ENCODE data around the gene GSDMA.

The GSDMA gene

GRCh38 chr17:40018211-40019121 is 55.7 kb downstream of the GSDMA start (continued):
- TF ChIP-seq BCL11A (tag by site-specific recombination; IDR thresholded peaks at IDR 0.05; ENCODE audit: low read depth) (no peak), ZFHX2 (tag by site-specific recombination; conservative IDR thresholded peaks at IDR 0.05) (peak; percentile 31; the same call in 1 of the 2 replicates), ZBTB26 (tag by site-specific recombination; optimal IDR thresholded peaks at IDR 0.05) (no peak)

GRCh38 chr17:40019140-40019991 is 56.6 kb downstream of the GSDMA start:
- CTCF ChIA-PET, result interaction anchor here (0.6 to 14.3 kb wide), 3 partner anchors 7 to 92 kb away, joined by 3 to 268 read pairs (median 8); no protein-coding TSS in a partner anchor
- POLR2A ChIA-PET, result interaction anchor here (0.6 to 1.2 kb wide), 2 partner anchors 67 to 345 kb away, joined by 3 read pairs; partner anchors contain the start of gene GJD3
- H3K36me3 ChIP-seq (ENCODE audit: control insufficient read depth in 2 of 2, insufficient read depth in 1 of 2, low read length in 2 of 2), result peaks cover 10 to 59% of the 10 kb centered on the region in 2 experiments; a peak in 2 of 3 replicates

GRCh38 chr17:40020146-40020545 is 57.3 kb downstream of the GSDMA start:
- POLR2A ChIA-PET, result no interaction called here
- CTCF ChIA-PET, result interaction anchor here (1.9 to 2.4 kb wide), 2 partner anchors 15 to 66 kb away, joined by 7 to 10 read pairs; no protein-coding TSS in a partner anchor
- Histone ChIP-seq H3K4me3 (ENCODE audit: low read depth, low read length) (no peak overlapping the region), H3K27ac (ENCODE audit: extremely low read depth, low read depth, low read length) (no peak overlapping the region), H3K9me3 (ENCODE audit: control insufficient read depth, insufficient read depth, low read depth, low read length) (no peaks in the 10 kb centered on the region), H3K4me1 (ENCODE audit: control insufficient read depth, insufficient read depth, low read length) (peaks cover 13% of the 10 kb centered on the region), H3K36me3 (ENCODE audit: control insufficient read depth in 2 of 2, insufficient read depth in 1 of 2, low read length in 2 of 2) (peaks cover 17 to 67% of the 10 kb centered on the region in 2 experiments; a peak in 2 of 3 replicates)
- no peak for TF ChIP-seq ZNF23 (tag by site-specific recombination; IDR thresholded peaks at IDR 0.05; ENCODE audit: borderline replicate concordance)
- no peak for TF ChIP-seq ZBTB17 (tag by site-specific recombination; IDR thresholded peaks at IDR 0.05)
- no peak for TF ChIP-seq ZFP69B (tag by site-specific recombination; IDR thresholded peaks at IDR 0.05)
- TF ChIP-seq ZNF610 (tag by site-specific recombination; IDR thresholded peaks at IDR 0.05; ENCODE audit: borderline replicate concordance), result no peak
- no peak for TF ChIP-seq ZNF670 (tag by site-specific recombination; IDR thresholded peaks at IDR 0.05; ENCODE audit: low read depth)
- no peak for TF ChIP-seq ZNF274 (IDR thresholded peaks at IDR 0.05; ENCODE audit: low read length)
- no peak for TF ChIP-seq ZNF274 (tag by site-specific recombination; IDR thresholded peaks at IDR 0.05; ENCODE audit: borderline replicate concordance)
- TF ChIP-seq ZNF37A (tag by site-specific recombination; IDR thresholded peaks at IDR 0.05), result no peak
- TF ChIP-seq HOXD13 (CRISPR knock-in tag; IDR thresholded peaks at IDR 0.05; ENCODE audit: borderline replicate concordance), result no peak
- no peak for TF ChIP-seq ZNF645 (tag by site-specific recombination; IDR thresholded peaks at IDR 0.05)
- TF ChIP-seq ZBTB6 (tag by site-specific recombination; IDR thresholded peaks at IDR 0.05), result no peak
- TF ChIP-seq TCF7L2 (IDR thresholded peaks at IDR 0.05; ENCODE audit: borderline replicate concordance, low read depth, low read length), result no peak
- TF ChIP-seq ZNF76 (tag by site-specific recombination; IDR thresholded peaks at IDR 0.05; ENCODE audit: borderline replicate concordance, low read depth), result no peak
- TF ChIP-seq ZNF596 (tag by site-specific recombination; IDR thresholded peaks at IDR 0.05), result no peak
- no peak for TF ChIP-seq ZBTB20 (tag by site-specific recombination; IDR thresholded peaks at IDR 0.05)
- TF ChIP-seq IKZF3 (tag by site-specific recombination; IDR thresholded peaks at IDR 0.05), result no peak

More at GRCh38 chr17:40019140-40019991, 56.6 kb downstream of the GSDMA start:
- no peaks in the 10 kb centered on the region for H3K9me3 ChIP-seq (ENCODE audit: control insufficient read depth, insufficient read depth, low read depth, low read length)
- no peak overlapping the region for H3K27ac ChIP-seq (ENCODE audit: extremely low read depth, low read depth, low read length)
- H3K4me3 ChIP-seq (ENCODE audit: low read depth, low read length), result no peak overlapping the region
- TF ChIP-seq TCF7L2 (IDR thresholded peaks at IDR 0.05; ENCODE audit: borderline replicate concordance, low read depth, low read length) (no peak), ZNF701 (tag by site-specific recombination; IDR thresholded peaks at IDR 0.05) (no peak), CTCF (tag by site-specific recombination; IDR thresholded peaks at IDR 0.05) (peak; percentile 30; the same call in 1 of the 2 replicates), ZNF600 (tag by site-specific recombination; IDR thresholded peaks at IDR 0.05) (peak; percentile 58), PRDM1 (tag by site-specific recombination; IDR thresholded peaks at IDR 0.05) (peak; percentile 79; the same call in 1 of the 2 replicates)
- H3K4me1 ChIP-seq (ENCODE audit: control insufficient read depth, insufficient read depth, low read length), result peaks cover 13% of the 10 kb centered on the region
